ENCODE results near the gene PRMT6. TPM values are rescaled to one million over a fixed set of nuclear protein-coding genes. Genes with fewer than 3 reads are reported as not detected.

Gene PRMT6
- total RNA-seq (2013; cell fraction: nucleolus; rRNA removed) = 24.3 and 24.5 TPM in 2 replicates
- total RNA-seq (2014; rRNA removed) (33.8 and 34.3 TPM in 2 replicates), total RNA-seq (2014; rRNA removed; fragmentation: Illumina TruSeq; extraction: Trizol) (21.0 and 21.2 TPM in 2 replicates), total RNA-seq (2021) (29.9 and 32.8 TPM in 2 replicates), polyA plus RNA-seq (2011; rRNA removed) (18.6 and 19.7 TPM in 2 replicates), polyA plus RNA-seq (2014; fragmentation: Illumina TruSeq; extraction: Trizol) (26.9 TPM in 2 replicates), polyA plus RNA-seq (2014; fragmentation: Nextera tagmentation; extraction: Ambion mirVana) (10 to 100 TPM in 1 of 2 experiments, 1 to 10 TPM in 1; 6.0 to 10.5 TPM), polyA plus RNA-seq (2014; rRNA removed) (23.8 and 25.7 TPM in 2 replicates), polyA plus RNA-seq (2016; fragmentation: Nextera tagmentation; extraction: Ambion mirVana) (10 to 100 TPM; 37.9 to 38.6 TPM), polyA minus RNA-seq (2011; rRNA and poly(A)+ RNA removed) (17.4 and 18.6 TPM in 2 replicates), Bru-seq, nascent RNA (percentile 77 among the genes with signal in this experiment), BruChase-seq, experiment 1, labeled RNA remaining after a 6-hour chase (percentile 62 among the genes with signal in this experiment), BruChase-seq, experiment 2, labeled RNA remaining after a 2-hour chase (percentile 84 among the genes with signal in this experiment)
- 5.3 TPM for polyA plus RNA-seq (2011; ENCODE audit: low read depth)
- 14.0 and 15.9 TPM in 2 replicates for polyA plus RNA-seq (2011; cell fraction: cytosol; rRNA removed)
- 10.3 and 10.8 TPM in 2 replicates for polyA plus RNA-seq (2011; cell fraction: nucleus; rRNA removed)
- 10.3 and 11.8 TPM in 2 replicates for polyA plus RNA-seq (2012)
- polyA minus RNA-seq (2011; cell fraction: cytosol; rRNA and poly(A)+ RNA removed) = 6.4 and 7.8 TPM in 2 replicates
- polyA minus RNA-seq (2011; cell fraction: nucleus; rRNA and poly(A)+ RNA removed) = 16.0 and 21.2 TPM in 2 replicates
- long read RNA-seq, experiment 1, transcript PRMT6-201 (1 exons, 2,616 nt) = major isoform, 16 of 16 reads
- long read RNA-seq, experiment 1, partial matches to known transcripts = 0 of 16 reads
- long read RNA-seq, experiment 1, other reads (novel, unspliced or antisense) = 0 of 16 reads
- long read RNA-seq, experiment 2, transcript PRMT6-201 (1 exons, 2,616 nt) = major isoform, 28 of 28 reads
- long read RNA-seq, experiment 2, partial matches to known transcripts = 0 of 28 reads
- long read RNA-seq, experiment 2, other reads (novel, unspliced or antisense) = 0 of 28 reads

GRCh38 chr1:107056426-107057196 is at the start of gene PRMT6:
TSS of gene PRMT6 (plus strand) at chr1:107056674. CDS start at chr1:107056716, 42 bp downstream.
- in situ Hi-C loops (cut with MboI) = no loop called here
- Histone ChIP-seq H3K27me3 (replicated peaks in 1 of 2; ENCODE audit: control insufficient read depth in 2 of 2, insufficient read depth in 2 of 2, low read length in 1 of 2) (no peaks in the 10 kb centered on the region), H4K20me1 (ENCODE audit: control insufficient read depth, insufficient read depth) (no peaks in the 10 kb centered on the region), H3K9ac (ENCODE audit: control insufficient read depth, insufficient read depth, low read length) (peak within 1 kb of the TSS; percentile 90), H2AFZ (ENCODE audit: control insufficient read depth, low read depth, low read length) (peak within 1 kb of the TSS; percentile 99), H3K27ac (ENCODE audit: control insufficient read depth, insufficient read depth) (peak within 1 kb of the TSS; percentile 82), H3K36me3 (ENCODE audit: control insufficient read depth in 2 of 2, insufficient read depth in 2 of 2, low read length in 1 of 2) (peaks cover 0 to 4% of the 10 kb centered on the region in 2 experiments; a peak in 1 of 4 replicates), H3K4me3 (peak within 1 kb of the TSS; percentile 94), H3K79me2 (ENCODE audit: control insufficient read depth, insufficient read depth, low read length) (peaks cover 23% of the 10 kb centered on the region), H3K4me2 (ENCODE audit: control insufficient read depth, insufficient read depth) (peak within 1 kb of the TSS; percentile 78), H3K4me1 (ENCODE audit: control insufficient read depth, insufficient read depth, low read length) (no peaks in the 10 kb centered on the region; the same call in 1 of the 2 replicates), H3K9me3 (replicated peaks; ENCODE audit: control insufficient read depth, insufficient read depth, low read length) (no peaks in the 10 kb centered on the region; the same call in 2 of the 3 replicates)
- under 1% methylated on average over 69 of the region's 73 CpGs for WGBS (ENCODE audit: insufficient coverage, insufficient replicate concordance, low lambda C conversion rate, missing lambda C conversion rate)
- peak; percentile 57 for FAIRE-seq
- ATAC-seq = peak; percentile 95
- SMC1A ChIA-PET (ENCODE audit: uncharacterized antibody, unreplicated experiment) = interaction anchor here (0.6 to 3.2 kb wide), 9 partner anchors 13 to 97 kb away, joined by 3 to 14 read pairs (median 5); no protein-coding TSS in a partner anchor
- POLR2A ChIA-PET = interaction anchor here (0.6 to 1.4 kb wide), 6 partner anchors 40 to 84 kb away, joined by 3 to 5 read pairs (median 4); no protein-coding TSS in a partner anchor
- RAD21 ChIA-PET (ENCODE audit: unreplicated experiment) = interaction anchor here (0.9 to 2.1 kb wide), 10 partner anchors 13 to 107 kb away, joined by 3 to 16 read pairs (median 4); no protein-coding TSS in a partner anchor
- CTCF ChIA-PET = interaction anchor here (0.7 to 2.2 kb wide), 6 partner anchors 14 to 410 kb away, joined by 3 to 5 read pairs (median 4); no protein-coding TSS in a partner anchor
- DNase-seq (ENCODE audit: low read depth, low spot score) = peak; percentile 25
- TSS peak; percentile 93 for BruUV-seq (replicated peaks)
- intact Hi-C loops (cut with micrococcal nuclease; ENCODE audit: unreplicated experiment) = loop anchor here (1.0 to 5.0 kb wide), 3 partner anchors 46 to 86 kb away; partner anchors contain the start of gene NTNG1
- TF ChIP-seq ZZZ3 (IDR thresholded peaks at IDR 0.05; ENCODE audit: control insufficient read depth, insufficient read length, low read depth) (no peak), SIX5 (IDR thresholded peaks at IDR 0.05; ENCODE audit: low read depth, low read length, severe bottlenecking) (peak; percentile 88), HCFC1 (IDR thresholded peaks at IDR 0.05; ENCODE audit: low read length) (peak; percentile 89), RUNX3 (IDR thresholded peaks at IDR 0.05; ENCODE audit: low read length) (no peak), ZNF217 (IDR thresholded peaks at IDR 0.05) (no peak), RCOR1 (conservative IDR thresholded peaks at IDR 0.05; ENCODE audit: low read depth, low read length) (no peak), RAD21 (IDR thresholded peaks at IDR 0.05; ENCODE audit: insufficient read depth, low read depth, low read length) (no peak; the same call in 1 of the 2 replicates), EP300 (IDR thresholded peaks at IDR 0.05; ENCODE audit: borderline replicate concordance in 1 of 2, control insufficient read depth in 1 of 2, low read depth in 2 of 2, low read length in 2 of 2) (no peak), IRF4 (IDR thresholded peaks at IDR 0.05; ENCODE audit: low read depth, low read length) (no peak; the same call in 1 of the 2 replicates), EZH2 (IDR thresholded peaks at IDR 0.05; ENCODE audit: borderline replicate concordance, control insufficient read depth, low read depth, low read length) (no peak), PML (IDR thresholded peaks at IDR 0.05; ENCODE audit: low read length) (peak; percentile 83)
- TF ChIP-seq, protein P1, sequence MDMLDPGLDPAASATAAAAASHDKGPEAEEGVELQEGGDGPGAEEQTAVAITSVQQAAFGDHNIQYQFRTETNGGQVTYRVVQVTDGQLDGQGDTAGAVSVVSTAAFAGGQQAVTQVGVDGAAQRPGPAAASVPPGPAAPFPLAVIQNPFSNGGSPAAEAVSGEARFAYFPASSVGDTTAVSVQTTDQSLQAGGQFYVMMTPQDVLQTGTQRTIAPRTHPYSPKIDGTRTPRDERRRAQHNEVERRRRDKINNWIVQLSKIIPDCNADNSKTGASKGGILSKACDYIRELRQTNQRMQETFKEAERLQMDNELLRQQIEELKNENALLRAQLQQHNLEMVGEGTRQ (IDR thresholded peaks at IDR 0.05; ENCODE audit: borderline replicate concordance, low read depth, low read length) = no peak
- TF ChIP-seq, protein P2, sequence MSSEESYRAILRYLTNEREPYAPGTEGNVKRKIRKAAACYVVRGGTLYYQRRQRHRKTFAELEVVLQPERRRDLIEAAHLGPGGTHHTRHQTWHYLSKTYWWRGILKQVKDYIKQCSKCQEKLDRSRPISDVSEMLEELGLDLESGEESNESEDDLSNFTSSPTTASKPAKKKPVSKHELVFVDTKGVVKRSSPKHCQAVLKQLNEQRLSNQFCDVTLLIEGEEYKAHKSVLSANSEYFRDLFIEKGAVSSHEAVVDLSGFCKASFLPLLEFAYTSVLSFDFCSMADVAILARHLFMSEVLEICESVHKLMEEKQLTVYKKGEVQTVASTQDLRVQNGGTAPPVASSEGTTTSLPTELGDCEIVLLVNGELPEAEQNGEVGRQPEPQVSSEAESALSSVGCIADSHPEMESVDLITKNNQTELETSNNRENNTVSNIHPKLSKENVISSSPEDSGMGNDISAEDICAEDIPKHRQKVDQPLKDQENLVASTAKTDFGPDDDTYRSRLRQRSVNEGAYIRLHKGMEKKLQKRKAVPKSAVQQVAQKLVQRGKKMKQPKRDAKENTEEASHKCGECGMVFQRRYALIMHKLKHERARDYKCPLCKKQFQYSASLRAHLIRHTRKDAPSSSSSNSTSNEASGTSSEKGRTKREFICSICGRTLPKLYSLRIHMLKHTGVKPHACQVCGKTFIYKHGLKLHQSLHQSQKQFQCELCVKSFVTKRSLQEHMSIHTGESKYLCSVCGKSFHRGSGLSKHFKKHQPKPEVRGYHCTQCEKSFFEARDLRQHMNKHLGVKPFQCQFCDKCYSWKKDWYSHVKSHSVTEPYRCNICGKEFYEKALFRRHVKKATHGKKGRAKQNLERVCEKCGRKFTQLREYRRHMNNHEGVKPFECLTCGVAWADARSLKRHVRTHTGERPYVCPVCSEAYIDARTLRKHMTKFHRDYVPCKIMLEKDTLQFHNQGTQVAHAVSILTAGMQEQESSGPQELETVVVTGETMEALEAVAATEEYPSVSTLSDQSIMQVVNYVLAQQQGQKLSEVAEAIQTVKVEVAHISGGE (CRISPR knock-in tag; IDR thresholded peaks at IDR 0.05) = no peak

All from GM12878 (cell line).